AG04449 (cell line): ENCODE data around the gene ZNF664.

Source experiments
- CTCF ChIA-PET: fragments of 350-600 bp; formaldehyde crosslinking; extraction: SDS; loops from one replicate; lab custom pipeline; 2021; ENCODE audit warnings: antibody characterized with exemption; lab: Yijun Ruan, JAX
- POLR2A ChIA-PET: fragments of 400-600, 350-600 bp; formaldehyde crosslinking; extraction: SDS; loops from one replicate; lab custom pipeline; 2020; ENCODE audit warnings: antibody characterized with exemption, inconsistent platforms; lab: Yijun Ruan, JAX
- DNase-seq: peaks from one replicate; pipeline ENCODE4 v3.0.0-alpha.2; 2010; ENCODE audit warnings: low read depth, low spot score
- H3K4me3 ChIP-seq: 2 replicates; pipeline ENCODE4 v1.5.1; 2011; ENCODE audit warnings: low read depth, mild to moderate bottlenecking, control low read depth, low read length
- TF ChIP-seq, protein P1 (sequence below): IDR thresholded peaks from one replicate; pipeline ENCODE4 v1.5.1; 2011; ENCODE audit warnings: mild to moderate bottlenecking, moderate library complexity, low read length, control low read depth, inconsistent platforms; ENCODE audit not compliant: insufficient read depth; ENCODE audit errors: missing control alignments

Gene ZNF664

DNA sequence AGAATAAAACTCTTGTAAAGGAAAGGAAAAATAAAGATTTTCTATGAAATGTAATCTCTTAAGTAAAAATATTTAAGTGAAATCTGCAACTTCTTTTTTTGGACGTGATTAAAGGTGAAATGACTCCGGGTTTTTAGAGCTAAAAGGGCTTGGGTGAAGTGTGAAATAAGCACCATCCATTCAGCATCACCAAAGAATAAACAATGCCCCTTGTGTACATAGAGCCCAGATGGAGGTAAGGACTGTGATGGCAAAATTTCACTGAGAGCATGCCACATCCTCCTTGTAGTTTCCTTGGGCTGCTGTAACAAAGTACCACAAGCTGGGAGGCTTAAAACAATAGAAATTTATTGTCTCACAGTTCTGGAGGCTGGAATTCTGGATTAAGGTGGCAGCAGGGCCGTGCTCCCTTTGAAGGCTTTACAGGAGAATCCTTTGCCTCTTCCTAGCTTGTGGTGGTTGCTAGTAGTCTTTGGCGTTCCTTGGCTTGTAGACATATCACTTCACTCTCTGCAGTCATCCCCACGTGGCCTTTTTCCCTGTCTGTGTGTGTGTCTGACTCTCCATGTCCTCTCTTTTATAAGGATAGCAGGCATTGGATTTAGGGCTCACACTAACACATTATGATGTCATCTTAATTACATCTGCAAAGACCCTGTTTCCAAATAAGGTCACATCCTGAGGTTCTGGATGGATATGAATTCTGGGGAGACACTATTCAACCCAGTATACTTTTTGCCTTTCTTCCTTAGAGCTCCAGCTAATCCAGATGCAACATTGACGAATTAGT lies 24.2 kb downstream of the ZNF664 start:
- POLR2A ChIA-PET = no interaction called here
- no peak for DNase-seq
- no peak overlapping the region for H3K4me3 ChIP-seq
- CTCF ChIA-PET = interaction anchor here (0.6 to 3.6 kb wide), 6 partner anchors 11 to 195 kb away, joined by 3 to 35 read pairs (median 4); no protein-coding TSS in a partner anchor
- TF ChIP-seq, protein P1, sequence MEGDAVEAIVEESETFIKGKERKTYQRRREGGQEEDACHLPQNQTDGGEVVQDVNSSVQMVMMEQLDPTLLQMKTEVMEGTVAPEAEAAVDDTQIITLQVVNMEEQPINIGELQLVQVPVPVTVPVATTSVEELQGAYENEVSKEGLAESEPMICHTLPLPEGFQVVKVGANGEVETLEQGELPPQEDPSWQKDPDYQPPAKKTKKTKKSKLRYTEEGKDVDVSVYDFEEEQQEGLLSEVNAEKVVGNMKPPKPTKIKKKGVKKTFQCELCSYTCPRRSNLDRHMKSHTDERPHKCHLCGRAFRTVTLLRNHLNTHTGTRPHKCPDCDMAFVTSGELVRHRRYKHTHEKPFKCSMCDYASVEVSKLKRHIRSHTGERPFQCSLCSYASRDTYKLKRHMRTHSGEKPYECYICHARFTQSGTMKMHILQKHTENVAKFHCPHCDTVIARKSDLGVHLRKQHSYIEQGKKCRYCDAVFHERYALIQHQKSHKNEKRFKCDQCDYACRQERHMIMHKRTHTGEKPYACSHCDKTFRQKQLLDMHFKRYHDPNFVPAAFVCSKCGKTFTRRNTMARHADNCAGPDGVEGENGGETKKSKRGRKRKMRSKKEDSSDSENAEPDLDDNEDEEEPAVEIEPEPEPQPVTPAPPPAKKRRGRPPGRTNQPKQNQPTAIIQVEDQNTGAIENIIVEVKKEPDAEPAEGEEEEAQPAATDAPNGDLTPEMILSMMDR = no peak

DNA sequence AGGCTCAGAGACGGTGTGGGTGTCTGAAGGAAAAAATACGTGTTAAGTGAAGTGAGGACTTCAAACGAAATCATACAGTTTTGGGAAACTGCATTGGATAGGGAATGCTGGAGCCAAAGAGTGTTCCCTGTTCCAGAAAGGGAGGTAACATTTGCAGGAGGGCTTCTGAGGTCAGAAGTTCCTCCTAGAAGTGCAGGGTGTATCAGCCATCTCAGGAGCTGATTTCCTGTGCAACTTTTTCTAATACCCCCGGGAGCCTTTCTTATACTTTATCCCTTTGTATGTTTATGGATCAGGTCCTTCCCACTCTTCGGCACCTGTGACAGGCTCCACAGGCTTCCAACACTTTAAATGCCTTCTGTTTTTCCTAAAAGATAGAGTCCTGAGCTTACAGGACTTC lies 24.9 kb downstream of the ZNF664 start:
- ChIA-PET POLR2A (no interaction called here), CTCF (interaction anchor here (1.2 to 3.6 kb wide), 4 partner anchors 13 to 195 kb away, joined by 3 to 35 read pairs (median 4); no protein-coding TSS in a partner anchor)
- no peak for DNase-seq
- TF ChIP-seq, protein P1 = no peak
- H3K4me3 ChIP-seq = no peak overlapping the region

DNA sequence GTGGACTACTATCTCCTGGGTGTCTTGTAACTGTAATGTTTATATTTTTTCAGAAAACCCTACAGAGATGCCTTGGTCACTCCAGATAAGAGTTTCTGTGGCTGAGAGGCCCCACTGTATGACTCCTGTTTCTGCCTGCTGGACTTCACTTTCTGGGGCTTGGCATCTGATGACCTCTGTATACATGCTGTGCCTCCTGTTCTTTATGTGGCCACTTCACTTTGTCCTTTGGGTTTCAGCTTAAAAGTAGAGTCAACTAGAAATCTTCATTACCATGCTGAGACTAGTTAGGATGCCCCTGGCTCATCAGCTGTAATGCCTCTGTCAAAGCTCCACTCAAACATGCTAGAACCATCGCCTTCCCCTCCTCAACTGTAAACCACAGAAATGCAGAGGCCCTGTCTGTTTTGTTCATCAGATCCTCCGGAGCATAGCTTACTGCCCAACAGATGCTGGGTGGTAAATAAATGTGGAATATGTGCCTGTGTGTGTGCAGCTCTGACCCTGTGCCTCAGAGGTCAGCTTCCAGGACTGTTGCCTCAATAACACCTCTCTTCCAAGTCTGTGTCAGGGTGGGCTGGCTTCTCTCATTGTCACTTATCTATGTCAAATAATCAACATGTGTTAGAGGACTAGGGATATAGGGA lies 25.5 kb downstream of the ZNF664 start:
- ChIA-PET POLR2A (no interaction called here), CTCF (interaction anchor here (1.2 to 1.5 kb wide), 3 partner anchors 34 to 196 kb away, joined by 3 to 5 read pairs (median 3); no protein-coding TSS in a partner anchor)
- TF ChIP-seq, protein P1 = no peak
- no peak for DNase-seq
- H3K4me3 ChIP-seq = no peak overlapping the region

DNA sequence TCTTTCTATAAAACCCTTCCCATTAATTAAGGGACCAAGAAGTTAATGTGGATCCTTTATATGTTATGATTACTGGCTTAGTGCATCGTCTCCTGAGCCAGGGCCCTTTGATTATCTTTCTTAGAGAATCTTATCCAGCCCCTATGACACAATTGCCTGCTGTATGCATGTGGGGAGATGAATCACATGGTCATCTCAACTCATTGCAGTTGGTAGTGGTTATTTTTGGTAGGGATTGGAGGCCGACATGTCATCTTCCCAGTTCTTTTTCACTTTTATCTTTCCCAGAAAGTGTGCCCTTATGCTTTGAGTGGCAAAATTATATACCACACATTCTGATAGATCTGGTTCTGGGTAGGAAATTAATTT lies 26.0 kb downstream of the ZNF664 start:
- H3K4me3 ChIP-seq = no peak overlapping the region
- TF ChIP-seq, protein P1 = no peak
- no peak for DNase-seq
- POLR2A ChIA-PET = no interaction called here
- CTCF ChIA-PET = interaction anchor here (1.4 to 1.5 kb wide), 2 partner anchors 34 to 95 kb away, joined by 3 to 5 read pairs; no protein-coding TSS in a partner anchor

DNA sequence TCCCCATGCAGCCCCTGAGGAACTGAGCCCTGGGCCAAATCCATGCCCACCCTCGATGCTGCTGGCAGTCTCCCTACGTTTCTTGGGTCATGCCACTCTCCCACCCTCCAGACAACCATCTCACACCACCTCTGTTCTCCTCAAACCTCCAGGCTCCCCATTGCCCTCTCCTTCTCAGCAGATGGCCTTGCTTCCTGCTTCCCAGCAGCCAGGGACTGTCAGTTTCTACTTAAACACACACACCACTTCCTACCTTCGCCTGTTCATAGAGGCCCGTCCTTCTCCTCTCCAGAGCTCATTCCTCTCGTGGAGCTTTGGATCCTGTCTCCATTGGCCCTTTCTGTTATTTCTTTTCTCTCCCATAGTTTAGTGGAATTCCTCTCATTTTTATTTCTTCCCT lies 27.1 kb downstream of the ZNF664 start:
- ChIA-PET CTCF (interaction anchor here (1.0 to 3.3 kb wide), 2 partner anchors 15 to 20 kb away, joined by 3 to 15 read pairs; no protein-coding TSS in a partner anchor), POLR2A (no interaction called here)
- DNase-seq = no peak
- H3K4me3 ChIP-seq = no peak overlapping the region
- TF ChIP-seq, protein P1 = no peak

DNA sequence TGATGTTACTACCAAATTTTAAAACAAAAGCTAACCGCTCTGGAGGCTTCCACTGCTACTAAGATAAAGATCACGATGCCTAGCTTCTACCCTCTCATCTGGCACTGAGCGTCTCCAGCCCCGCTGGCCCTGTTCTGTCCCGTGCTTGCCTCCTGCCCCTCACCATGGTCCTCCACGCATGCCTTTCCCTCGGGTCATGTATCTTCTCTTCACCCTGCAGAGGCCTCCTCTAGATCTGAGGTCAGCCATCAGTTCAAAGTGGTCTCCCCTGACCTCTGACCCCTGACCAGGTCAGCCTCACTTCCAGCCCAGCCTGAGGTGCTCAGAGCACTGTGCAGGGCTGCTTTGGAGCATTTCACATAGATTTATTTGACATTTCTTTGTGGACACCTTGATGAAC lies 28.3 kb downstream of the ZNF664 start:
- H3K4me3 ChIP-seq = no peak overlapping the region
- DNase-seq = no peak
- TF ChIP-seq, protein P1 = no peak
- ChIA-PET CTCF (interaction anchor here (2.2 to 3.3 kb wide), 2 partner anchors 13 to 17 kb away, joined by 5 to 15 read pairs; no protein-coding TSS in a partner anchor), POLR2A (interaction anchor here (0.6 kb wide), 1 partner anchor 247 kb away, joined by 3 read pairs; no protein-coding TSS in a partner anchor)
